GM21423 (cell line): Measurements from ENCODE around the gene C10orf90.

Source experiments
- ATAC-seq: cut with Tn5 transposase; IDR thresholded peaks from one replicate; pipeline ENCODE4 v1.9.1; 2021; ENCODE audit warnings: mild to moderate bottlenecking, moderate library complexity; ENCODE audit not compliant: unreplicated experiment

Gene C10orf90, protein sequence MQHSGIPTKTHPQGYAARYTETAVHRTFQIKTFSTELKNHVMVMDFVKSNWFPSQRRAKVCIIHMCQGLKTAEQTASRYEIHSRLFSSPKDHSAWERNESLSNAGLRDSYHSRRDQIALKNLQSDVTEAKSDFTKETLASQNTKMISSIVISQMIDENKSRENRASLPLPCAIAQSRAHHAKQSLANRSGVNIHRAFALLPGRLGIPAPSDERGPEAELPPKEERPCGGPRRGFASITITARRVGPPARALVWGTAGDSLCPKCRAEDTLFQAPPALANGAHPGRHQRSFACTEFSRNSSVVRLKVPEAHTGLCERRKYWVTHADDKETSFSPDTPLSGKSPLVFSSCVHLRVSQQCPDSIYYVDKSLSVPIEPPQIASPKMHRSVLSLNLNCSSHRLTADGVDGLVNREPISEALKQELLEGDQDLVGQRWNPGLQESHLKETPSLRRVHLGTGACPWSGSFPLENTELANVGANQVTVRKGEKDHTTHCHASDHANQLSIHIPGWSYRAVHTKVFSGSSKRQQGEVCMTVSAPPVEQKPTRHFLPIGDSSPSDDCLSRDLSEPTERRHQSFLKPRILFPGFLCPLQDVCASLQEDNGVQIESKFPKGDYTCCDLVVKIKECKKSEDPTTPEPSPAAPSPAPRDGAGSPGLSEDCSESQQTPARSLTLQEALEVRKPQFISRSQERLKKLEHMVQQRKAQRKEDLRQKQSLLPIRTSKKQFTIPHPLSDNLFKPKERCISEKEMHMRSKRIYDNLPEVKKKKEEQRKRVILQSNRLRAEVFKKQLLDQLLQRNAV

DNA sequence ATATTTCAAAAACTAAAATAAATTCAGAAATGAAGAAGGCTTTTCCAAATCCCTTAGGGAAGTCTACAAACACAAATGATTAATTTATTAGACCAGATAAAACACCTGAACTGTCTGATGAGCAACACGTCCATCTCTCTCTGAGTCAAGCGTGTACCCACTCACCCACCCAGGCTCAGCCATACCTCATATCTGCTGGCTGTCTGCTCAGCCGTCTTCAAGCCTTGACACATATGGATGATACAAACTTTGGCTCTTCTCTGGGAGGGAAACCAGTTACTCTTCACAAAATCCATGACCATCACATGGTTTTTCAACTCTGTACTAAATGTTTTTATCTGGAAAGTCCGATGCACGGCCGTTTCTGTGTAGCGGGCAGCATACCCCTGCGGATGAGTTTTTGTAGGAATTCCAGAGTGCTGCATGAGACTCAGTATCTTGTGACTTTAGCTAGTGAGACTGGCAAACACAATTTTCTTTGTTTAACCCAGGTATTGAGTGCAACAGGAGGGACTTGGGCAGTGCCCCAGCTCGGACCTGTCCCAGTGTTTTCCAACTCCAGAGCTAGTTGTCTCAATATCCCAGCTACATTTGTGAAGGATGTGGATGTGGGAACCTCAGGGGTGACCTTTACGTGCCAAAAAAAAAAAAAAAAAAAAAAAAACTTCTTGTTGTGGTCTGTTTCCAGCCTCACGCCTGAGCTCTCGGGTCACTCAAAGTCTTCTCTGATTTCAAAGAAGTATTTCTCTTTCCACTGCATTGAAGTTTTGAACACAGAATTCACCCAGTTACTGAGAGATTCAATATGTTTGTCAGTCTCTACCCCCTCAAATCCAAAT, at the start of gene C10orf90:
Gene C10orf90, minus strand, starts transcription at position 638 of the 839 bp plus-strand sequence. Its CDS starts 213 bp downstream, at position 425.
- ATAC-seq, result no peak

DNA sequence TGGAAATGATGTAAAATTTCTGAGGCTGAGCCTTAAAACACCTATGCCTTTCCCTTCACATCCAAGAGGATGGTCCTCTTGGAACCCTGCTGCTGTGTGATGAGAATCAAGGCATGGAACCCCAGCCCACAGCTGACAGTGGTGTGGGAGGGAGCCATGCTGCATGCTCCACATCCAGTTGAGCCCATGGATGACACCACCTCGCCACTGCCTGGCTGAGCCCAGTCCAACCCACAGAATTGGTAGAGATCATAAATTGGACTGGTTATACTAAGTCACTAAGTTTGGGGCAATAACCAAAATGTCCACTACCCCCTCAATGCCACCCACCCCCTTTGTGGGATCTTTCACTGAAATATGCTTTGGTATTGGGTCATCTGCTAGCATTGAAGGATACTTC, 45.9 kb upstream of the C10orf90 start:
- ATAC-seq, result no peak

- ATAC-seq, result no peak
Observed at GRCh38 chr10:126713594-126713993, 43.1 kb upstream of the C10orf90 start.

DNA sequence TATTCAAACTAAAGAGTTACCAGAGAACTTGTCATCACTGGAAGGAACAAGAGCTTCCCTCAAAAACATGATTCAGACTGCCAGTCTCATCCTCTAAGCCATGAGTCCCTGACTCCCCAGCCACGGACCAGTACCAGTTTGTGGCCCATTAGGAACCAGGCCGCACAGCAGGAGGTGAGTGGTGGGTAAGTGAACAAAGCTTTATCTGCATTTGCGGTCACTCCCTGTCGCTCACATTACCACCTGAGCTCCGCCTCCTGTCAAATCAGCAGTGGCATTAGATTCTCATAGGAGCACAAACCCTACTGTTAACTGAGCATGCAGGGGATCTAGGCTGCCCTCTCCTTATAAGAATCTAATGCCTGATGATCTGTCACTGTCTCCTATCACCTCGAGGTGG, 42.2 kb upstream of the C10orf90 start:
- no peak for ATAC-seq

DNA sequence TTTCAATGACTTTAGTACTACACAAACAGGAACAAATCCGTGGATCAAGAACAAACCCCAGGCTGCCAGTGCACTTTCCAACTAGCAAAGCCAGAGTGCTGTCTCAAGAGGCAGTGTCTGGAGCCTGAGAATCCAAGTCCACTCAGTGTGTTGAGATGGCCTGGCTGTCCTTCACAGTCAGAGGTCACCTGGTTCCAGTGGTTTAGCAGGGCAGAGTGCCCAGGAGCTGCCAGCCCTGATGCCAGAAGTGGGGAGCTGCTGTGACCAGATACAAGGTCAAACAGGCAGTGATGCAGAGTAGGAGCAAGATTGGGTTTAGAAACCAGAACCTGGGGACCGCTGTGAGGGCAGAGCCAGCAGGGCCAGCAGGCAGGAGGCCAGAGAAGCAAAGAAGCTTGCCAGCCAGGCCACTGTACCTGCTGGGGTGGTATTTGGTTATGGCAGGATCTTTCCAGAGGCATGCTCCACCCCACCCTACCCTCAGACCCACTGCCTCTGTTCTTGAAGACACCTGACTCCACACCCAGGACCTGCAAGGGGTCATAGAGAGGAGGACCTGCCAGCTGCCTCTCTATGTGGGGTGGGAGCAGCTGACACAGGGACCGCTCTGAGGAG, 35.6 kb upstream of the C10orf90 start:
- no peak for ATAC-seq

DNA sequence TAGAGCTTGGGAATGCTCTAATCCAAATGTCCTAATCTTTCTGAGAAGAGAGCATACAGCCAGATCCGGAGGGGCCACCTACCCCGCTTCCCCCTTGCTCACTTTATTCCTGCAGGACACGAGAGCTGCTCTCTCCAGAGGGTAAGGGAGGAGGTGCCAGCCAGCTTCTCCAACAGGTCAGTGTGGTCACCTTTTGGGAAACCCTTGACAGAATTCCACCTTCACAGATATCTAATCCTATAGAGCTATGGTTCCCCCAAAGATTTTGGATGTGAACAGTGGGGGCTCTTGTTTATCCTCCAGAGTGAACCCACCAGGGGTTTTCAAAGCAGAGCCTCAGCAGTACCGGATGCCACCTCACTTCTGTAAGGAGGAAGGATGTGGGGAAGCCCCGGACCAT, 34.6 kb upstream of the C10orf90 start:
- ATAC-seq, result no peak

DNA sequence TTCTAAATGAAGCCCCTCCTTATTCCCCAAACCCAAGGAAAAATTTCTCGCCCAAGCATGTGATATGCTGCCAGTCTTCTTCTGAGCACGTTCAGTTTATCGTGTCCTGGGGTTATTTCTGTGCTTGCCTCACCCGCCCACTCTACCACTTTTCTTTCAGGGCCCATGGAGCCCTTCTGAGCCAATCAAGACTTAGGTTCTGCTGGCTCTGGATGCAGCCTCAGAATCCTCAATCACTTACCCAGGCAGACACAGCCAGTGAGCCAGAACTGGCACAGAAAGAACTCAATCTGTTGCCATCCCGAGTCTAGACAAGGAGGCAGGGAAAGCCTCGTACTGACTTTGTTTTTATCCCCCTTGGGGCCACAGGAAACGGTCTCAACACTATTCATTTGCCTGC, 34.2 kb upstream of the C10orf90 start:
- ATAC-seq, result no peak

GRCh38 chr10:126702181-126702580, 31.7 kb upstream of the C10orf90 start:
- no peak for ATAC-seq

DNA sequence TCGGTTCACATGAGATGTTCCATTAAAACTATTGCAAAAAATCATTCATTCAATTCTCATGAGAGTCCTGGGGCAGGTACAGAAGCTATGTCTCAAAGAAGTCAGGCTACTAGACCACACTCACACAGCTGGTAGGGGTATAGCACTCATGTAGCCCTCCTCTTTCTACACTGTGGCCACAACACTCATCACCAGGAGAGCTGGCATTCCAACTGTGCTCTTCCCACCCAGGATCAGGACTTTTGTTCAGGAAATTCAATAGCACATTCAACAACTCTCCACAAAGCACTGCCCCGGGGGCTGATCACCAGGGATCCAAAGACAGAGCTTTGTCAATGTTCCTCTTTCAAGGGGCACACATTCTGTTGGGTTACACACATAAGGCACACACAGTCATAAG, 31.0 kb upstream of the C10orf90 start:
- no peak for ATAC-seq

- ATAC-seq, result no peak
Observed at GRCh38 chr10:126696684-126697083, 26.2 kb upstream of the C10orf90 start.

GRCh38 chr10:126691456-126691855, 21.0 kb upstream of the C10orf90 start:
- no peak for ATAC-seq

GRCh38 chr10:126690534-126690933, 20.0 kb upstream of the C10orf90 start:
- no peak for ATAC-seq

DNA sequence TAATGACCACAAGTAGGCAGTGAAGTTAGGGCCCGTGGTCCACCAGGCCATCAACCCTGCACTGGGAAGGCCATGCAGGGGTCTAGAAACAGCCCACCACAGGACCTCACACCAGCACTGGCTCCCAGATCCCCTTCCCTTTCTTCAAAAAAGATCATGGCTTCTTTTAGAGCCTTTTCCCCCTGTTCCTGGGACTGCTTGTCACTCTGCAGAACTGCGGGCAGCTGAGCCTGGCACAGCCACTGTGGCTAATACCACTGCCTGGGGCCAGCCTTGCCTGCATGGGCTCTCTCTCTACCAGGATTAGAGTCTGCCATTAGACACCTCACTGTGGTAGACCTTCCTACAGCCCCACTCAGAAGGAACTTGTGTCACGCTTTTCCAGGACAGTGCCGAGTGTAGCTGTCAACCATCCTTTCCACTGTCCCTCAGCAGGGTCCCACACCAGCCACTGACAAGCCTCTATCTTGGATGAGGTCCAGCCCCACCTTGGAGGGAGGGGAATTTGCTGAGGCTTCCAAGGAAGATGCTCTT, 19.0 kb upstream of the C10orf90 start:
- no peak for ATAC-seq

- ATAC-seq, result no peak
Observed at GRCh38 chr10:126687121-126687606, 16.7 kb upstream of the C10orf90 start.

DNA sequence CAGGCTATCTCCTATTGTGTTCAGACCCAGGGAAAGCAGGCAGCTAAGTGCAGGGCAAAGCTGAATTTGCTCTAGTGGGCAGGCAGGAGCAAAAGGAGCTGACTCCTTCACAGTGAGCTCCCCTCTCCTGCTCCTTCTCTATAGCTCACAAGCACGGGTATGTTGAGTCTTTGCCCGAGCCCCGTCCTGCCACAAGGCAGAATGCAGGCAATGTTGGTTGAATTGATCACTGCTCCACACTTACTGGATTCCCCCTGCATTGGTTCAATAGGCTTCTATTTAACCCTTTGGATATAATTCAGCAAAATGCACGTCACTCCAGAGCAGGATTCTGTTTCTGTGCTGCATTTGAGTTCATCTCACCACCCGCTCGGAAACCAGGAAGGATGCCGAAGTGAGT, 16.2 kb upstream of the C10orf90 start:
- no peak for ATAC-seq

GRCh38 chr10:126686268-126686667, 15.8 kb upstream of the C10orf90 start:
- no peak for ATAC-seq

DNA sequence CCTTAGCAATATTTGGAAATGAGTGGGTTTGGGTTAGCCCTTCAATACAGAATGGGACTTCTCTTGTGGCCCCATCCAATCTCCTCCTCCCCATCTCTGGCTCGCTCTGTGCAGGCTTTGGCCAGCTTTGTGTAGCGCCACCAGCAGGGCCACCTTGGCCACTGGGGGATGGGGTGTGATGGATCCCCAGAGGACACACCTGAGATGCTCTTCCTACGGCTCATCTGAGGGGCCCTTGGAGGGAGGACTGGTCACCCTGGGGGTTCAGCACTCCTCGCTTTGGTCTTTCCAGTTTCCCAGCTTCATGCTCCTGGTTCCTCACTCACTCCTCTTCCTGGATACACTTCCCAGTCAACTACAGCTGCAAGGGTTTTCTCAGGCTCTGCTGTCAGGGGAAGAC, 15.3 kb upstream of the C10orf90 start:
- no peak for ATAC-seq

DNA sequence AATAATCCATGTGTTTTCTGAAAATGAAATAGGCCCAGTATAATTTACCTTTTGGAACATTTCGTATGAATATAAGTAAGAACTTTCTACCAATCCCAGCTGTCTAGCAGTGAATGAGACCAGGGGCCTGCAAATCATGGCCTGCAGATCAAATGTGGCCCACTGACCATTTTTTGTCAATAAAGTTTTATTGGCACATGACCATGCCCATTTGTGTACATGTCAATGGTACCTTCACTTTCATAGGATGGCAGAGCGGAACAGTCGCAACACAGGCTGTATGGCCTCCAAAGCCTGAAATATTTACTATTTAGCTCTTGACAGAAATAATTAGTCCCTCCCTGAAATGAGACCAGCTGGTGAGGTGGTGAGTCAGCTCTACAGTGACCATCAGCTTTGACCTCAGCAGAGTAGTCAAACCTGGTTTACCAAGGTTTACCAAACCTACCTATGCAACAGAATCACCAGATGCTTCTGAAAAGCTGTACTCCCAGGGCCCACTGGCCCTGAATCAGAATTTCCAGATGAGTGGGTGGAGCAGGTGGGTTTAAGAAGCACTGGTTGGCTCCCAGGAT, 13.8 kb upstream of the C10orf90 start:
- ATAC-seq, result no peak

GRCh38 chr10:126683466-126683865, 13.0 kb upstream of the C10orf90 start:
- no peak for ATAC-seq
